Kidney (tissue), 14 donors: Measurements from ENCODE around the gene HECW1. TPM values are rescaled to one million over a fixed set of nuclear protein-coding genes. Genes with fewer than 3 reads are reported as not detected.

Experiments
- DNase-seq, 5 donors: peaks; one replicate each; pipeline ENCODE4 v3.0.0-alpha.2; 2013 to 2020
- FAIRE-seq: peaks from 2 replicates; lab custom pipeline; 2012; peaks lifted over from hg19 to GRCh38; lab: Jason Lieb, UNC
- H3K27ac ChIP-seq, 2 donors: one replicate each; pipeline ENCODE4 v1.7.0; 2013; ENCODE audit warnings: low read depth in 2 of 2, low read length in 2 of 2, inconsistent platforms in 1 of 2
- H3K27me3 ChIP-seq: one replicate; pipeline ENCODE4 v1.7.1; 2013; ENCODE audit warnings: low read length, inconsistent platforms; ENCODE audit not compliant: control insufficient read depth, insufficient read depth
- H3K36me3 ChIP-seq, 3 donors: one replicate each; pipeline versions ENCODE4 v1.7.0 to v1.7.1; 2013; ENCODE audit warnings: low read length in 3 of 3, control low read depth in 1 of 3, inconsistent platforms in 1 of 3; ENCODE audit not compliant: insufficient read depth in 3 of 3, control insufficient read depth in 2 of 3
- H3K4me1 ChIP-seq, 3 donors: one replicate each; pipeline versions ENCODE4 v1.7.0 to v1.7.1; 2013; ENCODE audit warnings: low read length in 3 of 3, inconsistent platforms in 1 of 3, low read depth in 1 of 3; ENCODE audit not compliant: control insufficient read depth in 2 of 3, insufficient read depth in 2 of 3
- H3K4me3 ChIP-seq, 3 donors: one replicate each; pipeline versions ENCODE4 v1.7.0 to v1.8.1; 2013; ENCODE audit warnings: low read length in 3 of 3, control low read depth in 1 of 3, inconsistent platforms in 1 of 3
- H3K9ac ChIP-seq, 3 donors: one replicate each; pipeline versions ENCODE4 v1.7.0 to v1.7.1; 2013; ENCODE audit warnings: low read length in 3 of 3, control low read depth in 1 of 3, inconsistent platforms in 1 of 3
- H3K9me3 ChIP-seq, 3 donors: one replicate each; pipeline versions ENCODE4 v1.7.0 to v1.7.1; 2013; ENCODE audit warnings: low read length in 3 of 3, control low read depth in 1 of 3, inconsistent platforms in 1 of 3; ENCODE audit not compliant: control insufficient read depth in 2 of 3, insufficient read depth in 1 of 3
- CTCF ChIP-seq: IDR thresholded peaks from 3 replicates; pipeline ENCODE4 v1.5.1; 2012; ENCODE audit warnings: mild to moderate bottlenecking, moderate library complexity, borderline replicate concordance; ENCODE audit not compliant: insufficient read depth; ENCODE audit errors: extremely low read depth
- intact Hi-C: fragments of 100-400 bp; cut with DNase I; formaldehyde crosslinking; loops from one replicate; pipeline ENCODE4 v1.11.1; 2022
- polyA plus RNA-seq: library from polyadenylated mRNA; stranded (reverse); fragments of 350-450 nt; fragmentation: Illumina TruSeq; extraction: RNeasy Lipid Tissue Mini Kit (QIAGEN cat#74804); gene quantifications from one replicate; pipeline ENCODE4 v1.2.3, GENCODE V29; 2014; ENCODE audit warnings: low read depth, low replicate concordance; ENCODE audit not compliant: insufficient read depth
- total RNA-seq: library from RNA; stranded (reverse); fragmentation: NEBNext Ultra II Directional; extraction: Animal tissue kit (Norgen Biotek cat#: 25700); gene quantifications from one replicate; pipeline ENCODE4 v1.2.1, GENCODE V29; 2021
- donor health status: control.
- donor health status: control.
- donor health status: control.
- donor health status: control.
- donor health status: control.
- donor health status: DM: yes; HTN: yes; CAD: no.
- donor health status: Normal renal cell carcinoma (clear cell type).

The HECW1 gene
- total and polyA plus RNA-seq, 2 donors from 2014 or later, result 0.50 to 7.5 TPM

GRCh38 chr7:43575506-43575905 lies 463.1 kb downstream of the HECW1 start:
- H3K4me3 ChIP-seq, result no peak overlapping the region
- intact Hi-C loops, result no loop called here
- no peak for TF ChIP-seq CTCF
- H3K27me3 ChIP-seq, result no peaks in the 10 kb centered on the region
- FAIRE-seq (peak; percentile 64), DNase-seq (no peak)
- H3K27ac ChIP-seq, result no peak overlapping the region
- no peaks in the 10 kb centered on the region for H3K9me3 ChIP-seq
- no peaks in the 10 kb centered on the region for H3K36me3 ChIP-seq
- no peak overlapping the region for H3K9ac ChIP-seq
- no peaks in the 10 kb centered on the region for H3K4me1 ChIP-seq

GRCh38 chr7:43576241-43576640 lies 463.8 kb downstream of the HECW1 start:
- Histone ChIP-seq H3K36me3 (no peaks in the 10 kb centered on the region), H3K9me3 (no peaks in the 10 kb centered on the region), H3K4me1 (no peaks in the 10 kb centered on the region), H3K27ac (no peak overlapping the region), H3K4me3 (no peak overlapping the region), H3K9ac (no peak overlapping the region), H3K27me3 (no peaks in the 10 kb centered on the region)
- intact Hi-C loops, result no loop called here
- no peak for FAIRE-seq
- no peak for DNase-seq
- TF ChIP-seq CTCF, result no peak

- no peak for DNase-seq
- no peak overlapping the region for H3K4me3 ChIP-seq
- no peak overlapping the region for H3K27ac ChIP-seq
- H3K27me3 ChIP-seq, result no peaks in the 10 kb centered on the region
- no peaks in the 10 kb centered on the region for H3K9me3 ChIP-seq
- H3K4me1 ChIP-seq, result no peaks in the 10 kb centered on the region
- intact Hi-C loops, result no loop called here
- H3K9ac ChIP-seq, result no peak overlapping the region
- H3K36me3 ChIP-seq, result no peaks in the 10 kb centered on the region
- FAIRE-seq, result no peak
- no peak for TF ChIP-seq CTCF
Measured at GRCh38 chr7:43577485-43577951, 465.1 kb downstream of the HECW1 start.
